Measurements from ENCODE around the gene MTCL1. TPM values are rescaled to one million over a fixed set of nuclear protein-coding genes. Genes with fewer than 3 reads are reported as not detected.

Gene MTCL1
- total and polyA plus RNA-seq, 5 donors from 2014 or later = 0.20 TPM; not detected in 4

DNA sequence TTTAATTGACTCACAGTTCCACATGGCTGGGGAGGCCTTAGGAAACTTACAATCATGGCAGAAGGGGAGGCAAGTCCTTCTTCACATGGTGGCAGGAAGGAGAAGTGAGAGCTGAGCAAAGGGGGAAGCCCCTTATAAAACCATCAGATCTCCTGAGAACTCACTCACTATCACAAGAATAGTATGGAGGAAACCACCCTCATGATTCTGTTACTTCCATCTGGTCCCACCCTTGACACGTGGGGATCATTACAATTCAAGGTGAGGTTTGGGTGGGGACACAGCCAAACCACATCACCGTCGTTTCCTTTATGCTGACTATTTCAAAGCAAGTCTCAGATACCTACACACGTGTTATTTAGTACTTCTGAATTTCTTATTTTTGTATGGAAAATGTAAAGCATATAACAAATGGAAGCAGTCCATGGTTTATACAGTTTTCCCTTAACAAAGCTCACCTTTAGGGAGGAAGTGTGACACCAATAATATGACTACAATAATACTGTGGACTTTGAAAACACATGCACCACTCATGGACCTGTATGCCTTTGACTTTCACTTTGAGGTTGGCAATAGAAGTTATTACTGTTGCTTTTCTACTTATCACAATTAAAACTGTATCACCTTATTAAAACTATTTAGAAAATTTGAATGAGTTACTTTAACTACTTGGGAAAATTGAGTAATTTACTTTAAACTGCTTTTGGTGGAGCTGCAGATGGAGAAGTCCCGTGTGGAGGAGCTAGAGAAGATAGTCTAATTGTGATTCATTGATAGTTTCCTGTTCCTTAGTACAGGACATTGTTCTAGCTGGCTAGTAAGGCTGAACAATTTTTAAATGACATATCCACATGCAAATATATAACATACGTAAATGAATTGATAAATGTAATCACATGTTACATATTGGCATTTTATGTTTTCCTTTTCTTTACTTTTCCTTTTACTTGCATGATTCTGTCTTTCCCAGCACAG lies 37.3 kb downstream of the MTCL1 start:
- peak in 2 of 3 donors; percentile 35 to 53 for DNase-seq

DNA sequence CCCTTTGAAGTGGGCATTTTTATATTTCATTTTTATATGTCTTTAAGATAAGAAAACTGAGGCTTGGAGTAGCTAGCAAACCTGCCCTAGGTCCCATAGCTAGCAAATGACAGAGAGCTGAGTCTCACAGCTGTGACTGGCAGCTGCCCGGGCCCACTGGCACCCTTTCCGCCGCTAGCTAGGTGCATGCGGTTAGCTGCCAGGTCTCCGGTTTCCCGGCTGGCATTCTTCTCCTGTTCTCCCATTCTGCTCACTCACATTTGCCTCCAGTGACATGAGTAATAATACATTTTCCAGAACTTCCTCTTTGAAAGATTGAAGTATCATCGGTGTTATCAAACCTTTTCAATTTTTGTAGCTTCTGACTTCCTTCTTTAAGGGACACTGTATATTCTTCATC lies 38.7 kb downstream of the MTCL1 start:
- Mint-ChIP-seq H3K27ac (no peak overlapping the region), H3K9me3 (peaks cover 0 to 12% (median 4%) of the 10 kb centered on the region in 7 donors), H3K4me3 (peak overlapping the region in 1 of 4 donors; percentile 16), H3K36me3 (no peaks in the 10 kb centered on the region), H3K4me1 (peaks cover 18 to 41% (median 23%) of the 10 kb centered on the region in 4 donors), H3K27me3 (peaks cover 7% of the 10 kb centered on the region)
- DNase-seq = no peak
- no peak for ATAC-seq (ENCODE audit: low read depth in 2 of 2)
- no peak overlapping the region for H3K27ac ChIP-seq (ENCODE audit: insufficient read depth, low read length, poor library complexity, severe bottlenecking)
- no peak overlapping the region for H3K4me3 ChIP-seq (ENCODE audit: low read depth, low read length)
- peaks cover 13% of the 10 kb centered on the region for H3K4me1 ChIP-seq (ENCODE audit: control insufficient read depth, insufficient read depth, low read length, poor library complexity, severe bottlenecking)
- peaks cover 0 to 12% of the 10 kb centered on the region in 2 experiments for H3K9me3 ChIP-seq (ENCODE audit: control insufficient read depth in 2 of 2, low read length in 2 of 2)
- no peaks in the 10 kb centered on the region for H3K27me3 ChIP-seq (ENCODE audit: control insufficient read depth, insufficient read depth, low read length)
- no peaks in the 10 kb centered on the region for H3K36me3 ChIP-seq (ENCODE audit: control insufficient read depth, insufficient read depth, low read length)

More for the DNA sequence above, 37.3 kb downstream of the MTCL1 start:
- Histone ChIP-seq H3K27me3 (ENCODE audit: control insufficient read depth, insufficient read depth, low read length) (no peaks in the 10 kb centered on the region), H3K36me3 (ENCODE audit: control insufficient read depth, insufficient read depth, low read length) (no peaks in the 10 kb centered on the region), H3K27ac (ENCODE audit: insufficient read depth, low read length, poor library complexity, severe bottlenecking) (no peak overlapping the region), H3K4me1 (ENCODE audit: control insufficient read depth, insufficient read depth, low read length, poor library complexity, severe bottlenecking) (peaks cover 13% of the 10 kb centered on the region), H3K9me3 (ENCODE audit: control insufficient read depth in 2 of 2, low read length in 2 of 2) (peaks cover 0 to 12% of the 10 kb centered on the region in 2 experiments), H3K4me3 (ENCODE audit: low read depth, low read length) (no peak overlapping the region)
- H3K4me1 Mint-ChIP-seq = peaks cover 18 to 41% (median 23%) of the 10 kb centered on the region in 4 donors
- peaks cover 0 to 12% (median 4%) of the 10 kb centered on the region in 7 donors for H3K9me3 Mint-ChIP-seq
- peak overlapping the region in 1 of 3 donors; percentile 60 for H3K27ac Mint-ChIP-seq
- ATAC-seq (ENCODE audit: low read depth in 2 of 2) = peak in 1 of 2 donors; percentile 26
- no peaks in the 10 kb centered on the region for H3K36me3 Mint-ChIP-seq
- H3K4me3 Mint-ChIP-seq = peak overlapping the region in 2 of 4 donors; percentile 21 to 32
- peaks cover 13% of the 10 kb centered on the region for H3K27me3 Mint-ChIP-seq

DNA sequence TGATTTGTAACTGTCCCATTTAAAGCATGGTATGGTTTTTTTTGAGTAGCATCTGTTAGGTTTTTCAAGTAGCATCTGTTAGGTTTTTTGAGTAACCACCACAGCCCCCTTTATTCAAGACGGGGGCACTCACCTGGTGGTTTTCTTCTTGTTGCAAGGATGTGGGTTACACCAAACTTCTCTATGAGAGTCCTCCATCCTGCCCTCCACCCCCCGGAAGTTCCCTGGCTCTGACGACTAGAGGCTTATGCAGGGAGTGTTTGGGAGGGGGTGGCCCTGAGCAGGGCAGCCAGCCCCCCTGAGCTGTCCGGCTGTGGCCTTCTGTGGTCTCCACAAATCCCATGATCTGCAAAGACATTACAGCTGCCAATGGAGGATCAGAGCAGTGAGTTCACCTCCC lies 39.3 kb downstream of the MTCL1 start:
- H3K27ac Mint-ChIP-seq = peak overlapping the region in 2 of 3 donors; percentile 21 to 30
- H3K36me3 Mint-ChIP-seq = no peaks in the 10 kb centered on the region
- H3K27me3 ChIP-seq (ENCODE audit: control insufficient read depth, insufficient read depth, low read length) = no peaks in the 10 kb centered on the region
- H3K9me3 Mint-ChIP-seq = peaks cover 0 to 12% (median 4%) of the 10 kb centered on the region in 7 donors
- DNase-seq (peak in 2 of 3 donors; percentile 53 to 64), ATAC-seq (ENCODE audit: low read depth in 2 of 2) (peak; percentile 62 to 75)
- peaks cover 13% of the 10 kb centered on the region for H3K4me1 ChIP-seq (ENCODE audit: control insufficient read depth, insufficient read depth, low read length, poor library complexity, severe bottlenecking)
- no peaks in the 10 kb centered on the region for H3K36me3 ChIP-seq (ENCODE audit: control insufficient read depth, insufficient read depth, low read length)
- H3K4me3 ChIP-seq (ENCODE audit: low read depth, low read length) = no peak overlapping the region
- H3K4me3 Mint-ChIP-seq = peak overlapping the region in 3 of 4 donors; percentile 40 to 63 (median 57)
- no peak overlapping the region for H3K27ac ChIP-seq (ENCODE audit: insufficient read depth, low read length, poor library complexity, severe bottlenecking)
- H3K9me3 ChIP-seq (ENCODE audit: control insufficient read depth in 2 of 2, low read length in 2 of 2) = peaks cover 0 to 12% of the 10 kb centered on the region in 2 experiments
- peaks cover 4% of the 10 kb centered on the region for H3K27me3 Mint-ChIP-seq
- H3K4me1 Mint-ChIP-seq = peaks cover 18 to 41% (median 23%) of the 10 kb centered on the region in 4 donors

DNA sequence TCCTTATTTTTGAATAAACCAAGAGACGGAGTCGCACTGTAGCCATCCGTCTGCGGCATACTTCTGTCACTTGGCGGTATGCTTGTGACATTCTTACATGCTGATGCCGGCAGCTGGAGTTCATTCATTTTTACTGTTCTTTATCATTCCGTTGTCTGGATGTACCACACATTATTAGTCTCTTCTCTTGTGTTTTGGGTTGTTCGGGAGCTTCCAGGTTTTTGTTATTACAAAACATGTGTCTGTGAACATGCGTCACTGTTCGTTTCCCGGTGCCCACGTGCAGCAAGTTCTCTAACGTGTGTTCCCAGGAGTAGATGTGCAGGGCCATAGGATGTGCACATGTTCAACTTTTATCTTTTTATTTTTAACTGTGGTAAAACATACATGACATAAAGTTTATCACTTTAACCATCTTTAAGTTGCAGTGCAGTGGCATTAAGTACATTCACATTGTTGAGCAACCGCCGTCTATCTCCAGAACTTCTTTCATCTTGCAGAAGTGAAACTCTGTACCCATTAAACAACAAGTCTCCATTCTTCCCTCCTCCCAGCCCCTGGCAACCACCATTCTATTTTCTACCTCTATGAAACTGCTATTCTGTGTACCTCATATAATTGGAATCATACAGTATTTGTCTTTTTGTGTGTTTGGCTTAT lies 40.1 kb downstream of the MTCL1 start:
- H3K36me3 ChIP-seq (ENCODE audit: control insufficient read depth, insufficient read depth, low read length) = no peaks in the 10 kb centered on the region
- no peaks in the 10 kb centered on the region for H3K27me3 ChIP-seq (ENCODE audit: control insufficient read depth, insufficient read depth, low read length)
- peak overlapping the region in 1 of 3 donors; percentile 16 for H3K27ac Mint-ChIP-seq
- peaks cover 0 to 12% (median 4%) of the 10 kb centered on the region in 7 donors for H3K9me3 Mint-ChIP-seq
- ATAC-seq (ENCODE audit: low read depth in 2 of 2) = no peak
- H3K27ac ChIP-seq (ENCODE audit: insufficient read depth, low read length, poor library complexity, severe bottlenecking) = no peak overlapping the region
- H3K4me1 ChIP-seq (ENCODE audit: control insufficient read depth, insufficient read depth, low read length, poor library complexity, severe bottlenecking) = peaks cover 13% of the 10 kb centered on the region
- DNase-seq = peak in 1 of 3 donors; percentile 7
- peaks cover 18 to 42% (median 23%) of the 10 kb centered on the region in 4 donors for H3K4me1 Mint-ChIP-seq
- H3K9me3 ChIP-seq (ENCODE audit: control insufficient read depth in 2 of 2, low read length in 2 of 2) = peaks cover 0 to 12% of the 10 kb centered on the region in 2 experiments
- H3K4me3 ChIP-seq (ENCODE audit: low read depth, low read length) = no peak overlapping the region
- H3K4me3 Mint-ChIP-seq = peak overlapping the region in 2 of 4 donors; percentile 42 to 61
- peaks cover 4% of the 10 kb centered on the region for H3K27me3 Mint-ChIP-seq
- no peaks in the 10 kb centered on the region for H3K36me3 Mint-ChIP-seq

DNA sequence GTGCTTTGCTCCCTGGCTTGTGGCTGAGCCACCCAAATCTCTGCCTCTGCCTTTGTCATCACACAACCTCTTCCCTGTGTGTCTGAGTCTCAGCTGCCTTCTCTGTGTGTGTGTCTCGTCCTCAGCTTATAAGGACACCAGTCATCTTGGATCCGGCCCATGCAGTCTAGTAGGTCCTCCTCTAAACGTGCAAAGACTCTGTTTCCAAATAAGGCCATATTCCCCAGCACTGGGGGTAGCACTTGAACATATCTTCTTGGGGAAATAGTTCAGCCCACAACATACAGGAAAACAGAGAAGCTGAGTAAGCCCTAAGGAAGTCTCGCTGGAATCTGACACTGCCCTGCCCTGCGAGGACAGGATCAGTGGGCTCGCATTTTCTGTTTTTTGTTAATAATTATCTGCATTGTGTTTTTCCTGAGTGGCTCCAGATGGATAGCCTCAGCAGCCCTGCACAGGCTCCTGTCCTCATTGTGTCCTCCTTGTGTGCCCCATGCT lies 42.1 kb downstream of the MTCL1 start:
- peaks cover 4% of the 10 kb centered on the region for H3K27me3 Mint-ChIP-seq
- H3K4me1 ChIP-seq (ENCODE audit: control insufficient read depth, insufficient read depth, low read length, poor library complexity, severe bottlenecking) = peaks cover 13% of the 10 kb centered on the region
- H3K27ac ChIP-seq (ENCODE audit: insufficient read depth, low read length, poor library complexity, severe bottlenecking) = no peak overlapping the region
- DNase-seq (no peak), ATAC-seq (ENCODE audit: low read depth in 2 of 2) (no peak)
- no peaks in the 10 kb centered on the region for H3K27me3 ChIP-seq (ENCODE audit: control insufficient read depth, insufficient read depth, low read length)
- H3K36me3 ChIP-seq (ENCODE audit: control insufficient read depth, insufficient read depth, low read length) = no peaks in the 10 kb centered on the region
- H3K4me3 ChIP-seq (ENCODE audit: low read depth, low read length) = no peak overlapping the region
- H3K27ac Mint-ChIP-seq = no peak overlapping the region
- H3K9me3 Mint-ChIP-seq = peaks cover 0 to 2% (median under 1%) of the 10 kb centered on the region in 7 donors
- no peaks in the 10 kb centered on the region for H3K36me3 Mint-ChIP-seq
- peaks cover 14 to 41% (median 21%) of the 10 kb centered on the region in 4 donors for H3K4me1 Mint-ChIP-seq
- H3K9me3 ChIP-seq (ENCODE audit: control insufficient read depth in 2 of 2, low read length in 2 of 2) = no peaks in the 10 kb centered on the region
- peak overlapping the region in 1 of 4 donors; percentile 34 for H3K4me3 Mint-ChIP-seq

DNA sequence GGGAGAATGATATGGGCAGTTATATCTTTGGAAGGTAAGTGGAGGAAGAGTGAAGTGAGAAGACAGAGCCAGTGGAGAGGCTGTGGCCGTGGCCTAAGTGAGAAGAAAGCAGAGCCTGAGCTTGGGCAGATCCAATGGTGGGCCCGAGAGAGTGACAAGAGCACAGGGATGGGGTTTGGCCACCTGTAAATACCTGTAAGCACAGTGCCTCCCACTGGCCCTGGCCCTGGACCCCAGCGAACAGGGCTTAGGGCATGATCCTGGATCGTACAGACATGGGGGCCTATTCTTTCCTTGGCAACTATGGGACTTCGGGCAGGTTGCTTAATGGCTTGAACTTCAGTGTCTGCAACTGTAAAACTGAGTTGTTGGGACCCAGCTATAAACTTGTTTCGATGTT lies 44.1 kb downstream of the MTCL1 start:
- H3K36me3 Mint-ChIP-seq = no peaks in the 10 kb centered on the region
- H3K4me3 Mint-ChIP-seq = no peak overlapping the region
- Histone ChIP-seq H3K4me1 (ENCODE audit: control insufficient read depth, insufficient read depth, low read length, poor library complexity, severe bottlenecking) (peaks cover 6% of the 10 kb centered on the region), H3K4me3 (ENCODE audit: low read depth, low read length) (no peak overlapping the region), H3K36me3 (ENCODE audit: control insufficient read depth, insufficient read depth, low read length) (no peaks in the 10 kb centered on the region), H3K27me3 (ENCODE audit: control insufficient read depth, insufficient read depth, low read length) (no peaks in the 10 kb centered on the region), H3K27ac (ENCODE audit: insufficient read depth, low read length, poor library complexity, severe bottlenecking) (no peak overlapping the region), H3K9me3 (ENCODE audit: control insufficient read depth in 2 of 2, low read length in 2 of 2) (no peaks in the 10 kb centered on the region)
- H3K27me3 Mint-ChIP-seq = no peaks in the 10 kb centered on the region
- H3K4me1 Mint-ChIP-seq = peaks cover 2 to 28% (median 12%) of the 10 kb centered on the region in 4 donors
- DNase-seq (no peak), ATAC-seq (ENCODE audit: low read depth in 2 of 2) (no peak)
- H3K27ac Mint-ChIP-seq = no peak overlapping the region
- H3K9me3 Mint-ChIP-seq = peaks cover 0 to 3% (median 0%) of the 10 kb centered on the region in 7 donors

DNA sequence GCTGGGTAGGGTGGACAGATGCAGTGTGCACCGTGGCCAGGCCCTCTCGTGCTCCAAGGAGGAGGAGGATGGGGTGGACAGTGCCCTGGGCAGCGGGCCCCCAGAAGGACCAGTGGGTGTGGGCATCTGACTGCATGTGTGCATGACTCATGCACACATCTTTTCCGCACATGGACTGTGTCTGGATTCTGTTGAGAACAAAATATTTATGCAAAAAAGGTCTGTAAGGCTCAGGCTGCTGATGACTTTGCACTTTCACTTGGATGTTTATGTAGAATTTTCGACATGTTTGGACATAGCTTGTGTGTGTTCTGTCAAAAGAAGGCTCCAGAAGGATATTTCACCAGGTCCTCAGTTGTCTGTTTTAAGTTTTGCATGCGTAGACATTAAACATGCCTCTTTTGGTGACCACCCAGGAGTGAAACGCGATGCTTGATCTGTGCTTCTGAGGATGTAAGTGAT lies 45.6 kb downstream of the MTCL1 start:
- H3K9me3 Mint-ChIP-seq = peaks cover 0 to 3% (median 0%) of the 10 kb centered on the region in 7 donors
- no peaks in the 10 kb centered on the region for H3K9me3 ChIP-seq (ENCODE audit: control insufficient read depth in 2 of 2, low read length in 2 of 2)
- H3K27me3 Mint-ChIP-seq = no peaks in the 10 kb centered on the region
- no peaks in the 10 kb centered on the region for H3K27me3 ChIP-seq (ENCODE audit: control insufficient read depth, insufficient read depth, low read length)
- no peak overlapping the region for H3K27ac Mint-ChIP-seq
- H3K27ac ChIP-seq (ENCODE audit: insufficient read depth, low read length, poor library complexity, severe bottlenecking) = no peak overlapping the region
- no peak for DNase-seq
- H3K36me3 Mint-ChIP-seq = no peaks in the 10 kb centered on the region
- no peak for ATAC-seq (ENCODE audit: low read depth in 2 of 2)
- H3K4me1 Mint-ChIP-seq = peaks cover 7 to 30% (median 12%) of the 10 kb centered on the region in 4 donors
- no peaks in the 10 kb centered on the region for H3K36me3 ChIP-seq (ENCODE audit: control insufficient read depth, insufficient read depth, low read length)
- H3K4me3 ChIP-seq (ENCODE audit: low read depth, low read length) = no peak overlapping the region
- H3K4me1 ChIP-seq (ENCODE audit: control insufficient read depth, insufficient read depth, low read length, poor library complexity, severe bottlenecking) = peaks cover 17% of the 10 kb centered on the region
- no peak overlapping the region for H3K4me3 Mint-ChIP-seq

Data from CD4-positive, CD25-positive, alpha-beta regulatory T cell (primary cell).